GM21526 (cell line): ENCODE measurements around the gene GALE.
"Not testable (repeated sequence)": the region's sequence is repeated elsewhere in the genome, so short reads cannot be mapped to it uniquely, and the experiment has no call there.

ENCODE experiments used
- ATAC-seq: cut with Tn5 transposase; IDR thresholded peaks from one replicate; pipeline ENCODE4 v1.9.1; 2021; ENCODE audit warnings: moderate library complexity; ENCODE audit not compliant: unreplicated experiment, low FRiP score

The GALE gene

GRCh38 chr1:23793861-23794731 is 6.5 kb downstream of the GALE start:
- ATAC-seq, result no peak

DNA sequence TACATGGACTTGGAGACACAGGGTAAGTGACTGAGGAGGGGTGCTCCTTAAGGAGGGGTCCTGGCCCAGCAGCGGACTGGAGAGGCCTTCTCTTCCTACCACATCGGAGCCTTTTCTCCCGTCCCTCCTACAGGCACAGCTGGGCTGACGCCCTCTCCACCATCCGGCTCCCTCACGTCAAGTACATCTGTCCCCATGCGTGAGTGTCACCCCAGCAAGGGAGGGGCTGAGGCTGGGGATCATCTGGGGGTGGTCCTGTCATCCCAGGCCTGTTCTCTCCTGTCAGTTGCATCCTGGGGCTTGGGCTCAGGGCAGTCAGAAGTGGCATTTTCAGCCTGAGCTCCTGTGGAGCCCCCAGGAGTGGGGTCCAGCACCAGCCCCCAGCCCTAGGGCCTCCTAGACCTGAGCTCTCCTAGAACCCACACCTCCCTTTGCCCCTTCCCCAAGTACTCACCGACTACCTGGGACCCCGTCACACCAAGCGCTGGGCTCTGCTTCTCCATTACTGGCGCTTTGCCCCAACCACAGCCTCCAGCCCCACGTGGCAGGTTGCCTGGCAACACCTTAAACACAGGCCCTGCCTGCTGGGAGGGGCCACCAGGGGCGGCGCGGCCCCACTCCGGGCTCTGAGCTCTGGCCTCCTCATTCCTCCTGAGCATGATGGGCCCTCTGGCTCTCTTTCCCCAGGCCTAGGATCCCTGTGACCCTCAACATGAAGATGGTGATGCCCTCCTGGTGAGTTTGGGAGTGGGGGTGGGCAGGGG is 7.4 kb downstream of the GALE start:
- ATAC-seq, result no peak

DNA sequence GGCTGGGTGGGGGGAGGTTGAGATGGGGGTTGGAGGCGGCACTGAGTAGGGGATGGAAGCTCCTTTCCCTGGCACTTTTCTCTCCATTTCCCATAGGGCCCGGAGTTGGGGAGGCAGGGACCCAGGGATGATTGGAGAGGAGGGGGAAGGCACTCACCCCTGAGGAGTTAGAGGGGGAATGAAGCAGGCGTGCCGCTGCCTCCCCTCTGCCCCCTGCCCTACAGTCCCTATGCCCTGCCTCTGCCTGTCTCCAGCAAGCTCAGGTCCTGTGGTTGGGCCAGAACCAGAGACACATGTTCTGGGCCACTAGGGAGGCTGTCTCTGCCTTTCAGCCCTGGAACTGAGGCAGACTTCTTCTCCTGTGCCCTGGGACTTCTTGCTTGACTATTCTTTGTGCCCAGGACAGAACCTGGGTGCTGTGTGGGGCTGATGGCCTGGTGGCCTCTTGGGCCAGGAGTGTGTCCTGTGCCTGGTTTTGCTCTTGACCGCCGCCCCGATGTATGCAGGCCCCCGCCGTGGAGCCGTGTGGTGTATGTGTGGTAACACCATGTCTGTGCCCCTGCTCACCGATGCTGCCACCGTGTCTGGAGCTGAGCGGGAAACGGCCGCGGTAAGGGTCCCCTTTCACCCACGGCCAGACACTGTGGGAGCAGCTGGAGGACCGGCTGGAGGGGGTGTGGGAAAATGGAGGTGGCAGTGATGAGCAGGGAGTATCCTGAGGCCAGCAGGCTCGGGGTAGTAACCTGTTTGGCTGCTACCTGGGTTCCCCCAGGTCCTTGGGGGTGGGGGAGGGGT is 8.2 kb downstream of the GALE start:
- ATAC-seq, result no peak

DNA sequence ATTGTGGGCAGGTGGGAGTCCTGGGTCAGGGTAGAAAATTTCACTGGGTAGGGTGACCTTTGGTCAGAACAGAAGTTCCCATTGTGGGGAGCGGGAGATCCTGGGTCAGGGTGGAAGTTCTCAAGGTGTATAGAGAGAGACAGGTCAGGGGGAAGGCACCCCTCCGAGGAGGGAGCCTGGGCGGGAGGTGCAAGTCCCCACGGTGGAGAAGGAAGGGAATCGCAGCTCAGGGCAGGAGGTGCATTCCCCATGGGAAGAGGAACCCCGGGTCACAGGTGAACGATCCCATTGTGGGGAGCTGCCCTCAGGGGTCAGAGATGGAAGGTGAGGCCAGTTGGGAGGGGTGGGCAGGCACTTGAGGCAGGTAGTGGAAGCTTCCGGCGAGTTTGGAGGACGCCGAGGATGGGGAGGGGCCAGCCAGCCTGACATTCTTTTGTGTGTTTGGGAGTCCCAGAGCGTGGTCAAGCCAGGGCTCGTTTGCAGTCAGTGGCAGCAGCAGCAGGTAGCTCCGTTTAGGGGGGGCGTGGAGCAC is 9.0 kb downstream of the GALE start:
- ATAC-seq, result no peak

- peak; percentile 48 for ATAC-seq
These were observed 9.6 kb downstream of the GALE start, which contains the start of gene LYPLA2 for GRCh38 chr1:23790696-23791515. Gene LYPLA2 (plus strand): TSS chr1:23791145. CDS start chr1:23792683, 1,538 bp downstream.

- ATAC-seq, result no peak
These were observed 11.9 kb downstream of the GALE start for GRCh38 chr1:23788695-23789094.

DNA sequence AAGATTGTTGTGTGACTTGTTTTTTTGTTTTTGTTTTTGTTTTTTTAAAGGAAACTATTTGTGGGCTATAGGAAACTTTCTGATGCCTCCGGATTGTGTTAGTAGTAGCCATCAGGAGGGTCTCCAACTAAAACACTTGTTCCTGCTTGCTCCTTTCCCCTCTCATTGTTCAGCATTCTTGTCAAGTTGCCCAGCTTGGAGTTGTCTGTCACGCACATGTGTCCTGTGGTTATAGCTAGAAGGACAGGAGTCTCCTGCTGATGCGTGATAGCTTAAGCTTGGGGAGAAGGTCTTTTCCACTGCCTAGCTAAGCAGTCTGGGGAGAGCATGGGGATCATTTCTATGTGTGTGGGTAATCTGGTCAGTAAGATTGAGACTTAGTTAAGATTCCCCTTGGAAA is 12.9 kb downstream of the GALE start:
- ATAC-seq, result no peak

- ATAC-seq, result no peak
These were observed 15.7 kb downstream of the GALE start for GRCh38 chr1:23784846-23785245.

- not testable (repeated sequence) for ATAC-seq
These were observed 17.4 kb downstream of the GALE start for GRCh38 chr1:23783141-23783540.

DNA sequence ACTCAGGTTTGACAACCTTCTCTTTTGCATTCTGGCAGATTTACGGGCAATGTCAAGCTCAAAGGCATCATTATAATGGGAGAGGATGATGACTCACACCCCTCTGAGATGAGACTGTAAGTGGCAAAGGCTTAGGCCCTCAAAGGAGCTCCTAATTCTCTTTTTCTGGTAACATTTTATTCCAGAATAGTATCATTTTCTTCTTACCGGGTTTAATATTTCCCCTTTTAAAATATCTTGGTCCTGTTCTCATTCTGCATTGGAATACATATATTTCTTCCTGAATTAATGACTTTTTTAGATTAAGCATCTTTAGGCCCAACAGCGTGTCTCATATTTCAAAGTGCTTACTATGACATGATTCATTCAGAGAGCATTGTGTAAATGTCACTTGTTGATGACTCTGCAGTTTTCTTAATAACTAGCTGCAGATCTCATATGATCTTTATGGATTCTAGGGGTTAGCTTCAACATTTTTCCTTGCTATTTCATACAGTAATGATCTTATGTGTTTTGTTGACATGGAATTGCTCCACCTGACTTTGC is 20.7 kb downstream of the GALE start:
- ATAC-seq, result no peak

- ATAC-seq, result peak; percentile 61
These were observed 22.4 kb downstream of the GALE start, which contains the start of gene PITHD1 for GRCh38 chr1:23777979-23778814. Gene PITHD1 (plus strand): TSS chr1:23778418. CDS start chr1:23778516, 98 bp downstream.

- no peak for ATAC-seq
These were observed 24.3 kb downstream of the GALE start for GRCh38 chr1:23776217-23776616.

GRCh38 chr1:23774174-23774880 is 26.2 kb downstream of the GALE start:
- ATAC-seq, result no peak

DNA sequence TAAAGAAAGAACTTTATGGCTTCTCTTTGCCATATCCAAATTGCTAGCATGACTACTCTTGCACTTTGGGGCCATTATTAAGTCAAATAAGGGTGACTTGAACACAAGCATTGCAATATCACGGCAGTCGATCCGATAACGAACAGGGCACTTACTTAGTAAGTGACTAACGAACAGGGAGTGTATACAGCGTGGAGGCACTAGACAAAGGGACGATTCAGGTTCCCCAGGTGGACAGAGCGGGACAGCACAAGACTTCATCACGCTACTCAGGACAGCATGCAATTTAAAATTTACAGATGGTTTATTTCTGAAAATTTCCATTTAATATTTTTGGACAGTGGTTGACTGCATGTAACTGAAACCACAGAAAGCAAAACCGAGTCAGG is 27.7 kb downstream of the GALE start:
- no peak for ATAC-seq

GRCh38 chr1:23772049-23772853 is 28.3 kb downstream of the GALE start:
- ATAC-seq, result no peak

GRCh38 chr1:23768733-23769132 is 31.8 kb downstream of the GALE start:
- no peak for ATAC-seq

- no peak for ATAC-seq
These were observed 37.4 kb downstream of the GALE start for GRCh38 chr1:23763041-23763577.
